IMR-90 (cell line): ENCODE data around the gene ECE2. TPM values are rescaled to one million over a fixed set of nuclear protein-coding genes. Genes with fewer than 3 reads are reported as not detected.

Experiments used
- ATAC-seq: fragments of 200-7000 bp; cut with Tn5 transposase; 2 replicates; pipeline ENCODE4 v1.9.1; 2020; ENCODE audit warnings: low read depth, mild to moderate bottlenecking, moderate library complexity
- BruUV-seq: library from RNA; stranded (reverse); fragments of 400-500 nt; replicated peaks from 2 replicates; lab custom pipeline; 2021; lab: Mats Ljungman, UMichigan
- CTCF ChIA-PET: fragments of 300-600 bp; formaldehyde crosslinking; extraction: SDS; loops from one replicate; lab custom pipeline; 2021; ENCODE audit warnings: antibody characterized with exemption; lab: Yijun Ruan, JAX
- POLR2A ChIA-PET: fragments of 300-600 bp; sonication (Branson Sonifier 250); formaldehyde crosslinking; loops from one replicate; lab custom pipeline; 2022; ENCODE audit warnings: antibody characterized with exemption; ENCODE audit not compliant: unreplicated experiment; lab: Charles Lee
- DNase-seq: peaks from one replicate; pipeline ENCODE4 v3.0.0; 2013
- H2AFZ ChIP-seq: replicated peaks from 2 replicates; pipeline ENCODE3; 2013; ENCODE audit warnings: low read length, mild to moderate bottlenecking; ENCODE audit not compliant: poor library complexity
- H2AK5ac ChIP-seq: 2 replicates; pipeline ENCODE4 v1.6.1; 2013; ENCODE audit warnings: low read depth, low read length, inconsistent platforms
- H2AK9ac ChIP-seq: replicated peaks from 2 replicates; pipeline ENCODE3; 2013; ENCODE audit warnings: mild to moderate bottlenecking, low read depth, low read length, moderate library complexity; ENCODE audit not compliant: poor library complexity
- H2BK120ac ChIP-seq: 2 replicates; pipeline ENCODE4 v1.6.1; 2013; ENCODE audit warnings: low read depth, low read length, inconsistent platforms
- H2BK15ac ChIP-seq: 3 replicates; pipeline ENCODE4 v1.6.1; 2013; ENCODE audit warnings: low read depth, low read length, inconsistent platforms
- H2BK20ac ChIP-seq: 2 replicates; pipeline ENCODE4 v1.6.1; 2013; ENCODE audit warnings: low read depth, mild to moderate bottlenecking, inconsistent platforms, low read length, moderate library complexity
- H2BK5ac ChIP-seq: 2 replicates; pipeline ENCODE4 v1.6.1; 2013; ENCODE audit warnings: mild to moderate bottlenecking, low read depth, low read length, inconsistent platforms; ENCODE audit not compliant: poor library complexity, severe bottlenecking
- H3K14ac ChIP-seq: replicated peaks from 2 replicates; pipeline ENCODE4 v1.6.1; 2013; ENCODE audit warnings: low read depth, low read length, inconsistent platforms
- H3K18ac ChIP-seq: 2 replicates; pipeline ENCODE4 v1.6.1; 2013; ENCODE audit warnings: low read depth, low read length, control low read depth
- H3K23ac ChIP-seq: 2 replicates; pipeline ENCODE4 v1.6.1; 2013; ENCODE audit warnings: low read depth, low read length, inconsistent platforms
- H3K27ac ChIP-seq: 2 replicates; pipeline ENCODE4 v1.5.1; 2013; ENCODE audit warnings: mild to moderate bottlenecking, control low read depth, low read length; ENCODE audit not compliant: insufficient read depth
- H3K27me3 ChIP-seq: 2 replicates; pipeline ENCODE4 v1.6.1; 2013; ENCODE audit warnings: low read length; ENCODE audit not compliant: control insufficient read depth, insufficient read depth
- H3K36me3 ChIP-seq: 2 replicates; pipeline ENCODE4 v1.6.1; 2013; ENCODE audit warnings: low read length, mixed read lengths; ENCODE audit not compliant: control insufficient read depth, insufficient read depth
- H3K4ac ChIP-seq: 2 replicates; pipeline ENCODE4 v1.6.1; 2013; ENCODE audit warnings: low read depth, low read length, inconsistent platforms
- H3K4me1 ChIP-seq: 2 replicates; pipeline ENCODE4 v1.6.1; 2013; ENCODE audit warnings: low read length, mixed read lengths; ENCODE audit not compliant: control insufficient read depth, insufficient read depth
- H3K4me2 ChIP-seq: 2 replicates; pipeline ENCODE4 v1.6.1; 2013; ENCODE audit warnings: low read depth, mild to moderate bottlenecking, control low read depth, low read length, moderate library complexity
- H3K4me3 ChIP-seq: 2 replicates; pipeline ENCODE4 v1.5.1; 2013; ENCODE audit warnings: low read depth, mild to moderate bottlenecking, control low read depth, low read length, moderate library complexity; ENCODE audit not compliant: insufficient read depth
- H3K56ac ChIP-seq: 2 replicates; pipeline ENCODE4 v1.6.1; 2013; ENCODE audit warnings: low read length, inconsistent platforms; ENCODE audit not compliant: insufficient read depth; ENCODE audit errors: extremely low read depth
- H3K79me1 ChIP-seq, 2 experiments: 2 replicates each; pipeline ENCODE4 v1.6.1; 2013; ENCODE audit warnings: low read length in 2 of 2, inconsistent platforms in 1 of 2, low read depth in 1 of 2
- H3K9ac ChIP-seq: 2 replicates; pipeline ENCODE4 v1.6.1; 2013; ENCODE audit warnings: low read depth, low read length, control low read depth
- H3K9me1 ChIP-seq: 2 replicates; pipeline ENCODE4 v1.6.1; 2013; ENCODE audit warnings: low read length, inconsistent platforms; ENCODE audit not compliant: insufficient read depth
- H3K9me3 ChIP-seq: 2 replicates; pipeline ENCODE4 v1.6.1; 2013; ENCODE audit warnings: low read length; ENCODE audit not compliant: control insufficient read depth, insufficient read depth
- H4K20me1 ChIP-seq: 2 replicates; pipeline ENCODE4 v1.6.1; 2013; ENCODE audit warnings: low read length, inconsistent platforms; ENCODE audit not compliant: insufficient read depth
- H4K5ac ChIP-seq: 2 replicates; pipeline ENCODE4 v1.6.1; 2013; ENCODE audit warnings: mild to moderate bottlenecking, low read depth, low read length, control low read depth
- H4K8ac ChIP-seq, 2 experiments: 2 replicates each; pipeline ENCODE4 v1.6.1; 2013; ENCODE audit warnings: low read depth in 2 of 2, low read length in 2 of 2, control low read depth in 1 of 2, inconsistent platforms in 1 of 2
- H4K91ac ChIP-seq: 2 replicates; pipeline ENCODE4 v1.6.1; 2013; ENCODE audit warnings: low read depth, low read length, inconsistent platforms; ENCODE audit not compliant: insufficient read depth
- BHLHE40 ChIP-seq: fragments of 150-350 bp; IDR thresholded peaks from 2 replicates; pipeline ENCODE4 v1.6.1; 2016; ENCODE audit warnings: mild to moderate bottlenecking, low read depth, low read length
- CTCF ChIP-seq: conservative IDR thresholded peaks from 2 replicates; pipeline ENCODE4 v1.5.1; 2012; ENCODE audit warnings: mild to moderate bottlenecking, low read depth, low read length, improper control_type of control experiment
- MAFK ChIP-seq: IDR thresholded peaks from 2 replicates; pipeline ENCODE4 v1.6.1; 2012; ENCODE audit warnings: low read depth, low read length, improper control_type of control experiment
- MAZ ChIP-seq: IDR thresholded peaks from 2 replicates; pipeline ENCODE4 v1.6.1; 2012; ENCODE audit warnings: low read depth, mild to moderate bottlenecking, low read length, improper control_type of control experiment, moderate library complexity, borderline replicate concordance
- RFX5 ChIP-seq: IDR thresholded peaks from 2 replicates; pipeline ENCODE4 v1.8.0; 2012; ENCODE audit warnings: low read depth, mild to moderate bottlenecking, low read length, moderate library complexity
- USF2 ChIP-seq: fragments of 150-350 bp; IDR thresholded peaks from 2 replicates; pipeline ENCODE4 v1.6.1; 2017; ENCODE audit warnings: mild to moderate bottlenecking, antibody characterized with exemption, low read length, low read depth
- WGBS, 2 experiments: methylation state at CpG; one replicate each; pipeline versions ENCODE4 v1.1.5 to v1.1.7; 2013; ENCODE audit warnings: missing lambda C conversion rate in 2 of 2; ENCODE audit not compliant: insufficient read length in 1 of 2; ENCODE audit errors: extremely low coverage in 2 of 2; 5-methylcytosine and 5-hydroxymethylcytosine counted together
- dilution Hi-C: fragments of 300-500 bp; cut with HindIII; formaldehyde crosslinking; loops from one replicate; pipeline ENCODE4 v1.14.3; 2018; ENCODE audit warnings: low sequenced_read_pairs; ENCODE audit not compliant: unreplicated experiment
- in situ Hi-C: fragments of 300-500 bp; cut with MboI; formaldehyde crosslinking; loops from 3 replicates; pipeline ENCODE4 v1.14.3; 2019; ENCODE audit warnings: low sequenced_read_pairs, inconsistent platforms, mixed read lengths
- intact Hi-C: fragments of 100-400 bp; cut with micrococcal nuclease; formaldehyde crosslinking; loops from 2 replicates; pipeline ENCODE4 v1.10.0; 2022
- polyA plus RNA-seq, 3 experiments: library from polyadenylated mRNA; depleted of rRNA; stranded (reverse); fragments of >200 nt; gene quantifications; 2 replicates each; pipeline ENCODE4 v1.2.3, GENCODE V29; 2012; ENCODE audit warnings: low replicate concordance in 1 of 3
- total RNA-seq: library from RNA; depleted of rRNA; stranded (reverse); fragments of >200 nt; gene quantifications from 2 replicates; pipeline ENCODE4 v1.2.3, GENCODE V29; 2012

ECE2 gene
- total and polyA plus RNA-seq, 2 of the 4 experiments (the other 2 are of a cell fraction) = not detected

GRCh38 chr3:184228376-184229137 is 47.3 kb upstream of the ECE2 start (continued):
- no peak for TF ChIP-seq USF2

- no peak within 1 kb of the TSS for H2BK120ac ChIP-seq
- H2AK5ac ChIP-seq = no peak within 1 kb of the TSS
- CTCF ChIA-PET = interaction anchor here (0.6 kb wide), 2 partner anchors 10 to 212 kb away, joined by 3 to 4 read pairs; partner anchors contain the start of gene ABCC5
- H3K23ac ChIP-seq = no peak within 1 kb of the TSS
- H2BK15ac ChIP-seq = no peak within 1 kb of the TSS
- H3K18ac ChIP-seq = no peak within 1 kb of the TSS
- no peak within 1 kb of the TSS for H2AK9ac ChIP-seq
- dilution Hi-C loops = no loop called here
- no peaks in the 10 kb centered on the region; the same call in 1 of the 2 replicates for H4K20me1 ChIP-seq
- TF ChIP-seq BHLHE40 (no peak), MAZ (peak; percentile 41; the same call in 1 of the 2 replicates), RFX5 (no peak), CTCF (peak; percentile 18; the same call in 1 of the 2 replicates), MAFK (no peak)
- peak within 1 kb of the TSS; percentile 47 for H3K4me3 ChIP-seq
- WGBS, 2 experiments = 1% methylated on average over 22 of the region's 66 CpGs; no CpG with 5 or more reads in 1 of the 2 experiments
- POLR2A ChIA-PET = interaction anchor here (0.6 kb wide), 1 partner anchor 161 kb away, joined by 3 read pairs; no protein-coding TSS in a partner anchor
- H3K4ac ChIP-seq = no peak within 1 kb of the TSS
- no peaks in the 10 kb centered on the region for H3K36me3 ChIP-seq
- no peak within 1 kb of the TSS for H4K5ac ChIP-seq
- no TSS peak for BruUV-seq
- no peak within 1 kb of the TSS for H2BK20ac ChIP-seq
- H3K9ac ChIP-seq = no peak within 1 kb of the TSS
- DNase-seq (peak; percentile 18), ATAC-seq (peak; percentile 94)
- H3K4me1 ChIP-seq = no peaks in the 10 kb centered on the region; the same call in 1 of the 2 replicates
- H2BK5ac ChIP-seq = no peak within 1 kb of the TSS
- no peak within 1 kb of the TSS for H3K27ac ChIP-seq
- no peaks in the 10 kb centered on the region for H3K79me1 ChIP-seq
- 0 out of 2 replicates have a peak, but pooled peaks cover 3% of the 10 kb centered on the region for H3K9me1 ChIP-seq
- in situ Hi-C loops = no loop called here
- H2AFZ ChIP-seq = peak within 1 kb of the TSS; percentile 91
- intact Hi-C loops = loop anchor here (5.0 kb wide), 1 partner anchor 58 kb away; no protein-coding TSS in a partner anchor
- H4K8ac ChIP-seq = no peak within 1 kb of the TSS
- peaks cover 64% of the 10 kb centered on the region for H3K27me3 ChIP-seq
- H3K56ac ChIP-seq = no peak within 1 kb of the TSS
- no peak within 1 kb of the TSS for H4K91ac ChIP-seq
- no peaks in the 10 kb centered on the region for H3K9me3 ChIP-seq
- H3K14ac ChIP-seq = no peak within 1 kb of the TSS
- H3K4me2 ChIP-seq = peak within 1 kb of the TSS; percentile 80
These were observed 46.3 kb upstream of the ECE2 start, which contains the start of gene VWA5B2 for GRCh38 chr3:184229394-184230080. Gene VWA5B2, plus strand, starts transcription at chr3:184229585. Its CDS starts 944 bp downstream, at chr3:184230529.
